ENCODE results near the gene NAP1L4. TPM values are rescaled to one million over a fixed set of nuclear protein-coding genes. Genes with fewer than 3 reads are reported as not detected.

NAP1L4 gene
- total and polyA plus RNA-seq, 2 donors (not counting 1 experiment from before 2014, with no cell fraction given), result 62.1 to 133 TPM

DNA sequence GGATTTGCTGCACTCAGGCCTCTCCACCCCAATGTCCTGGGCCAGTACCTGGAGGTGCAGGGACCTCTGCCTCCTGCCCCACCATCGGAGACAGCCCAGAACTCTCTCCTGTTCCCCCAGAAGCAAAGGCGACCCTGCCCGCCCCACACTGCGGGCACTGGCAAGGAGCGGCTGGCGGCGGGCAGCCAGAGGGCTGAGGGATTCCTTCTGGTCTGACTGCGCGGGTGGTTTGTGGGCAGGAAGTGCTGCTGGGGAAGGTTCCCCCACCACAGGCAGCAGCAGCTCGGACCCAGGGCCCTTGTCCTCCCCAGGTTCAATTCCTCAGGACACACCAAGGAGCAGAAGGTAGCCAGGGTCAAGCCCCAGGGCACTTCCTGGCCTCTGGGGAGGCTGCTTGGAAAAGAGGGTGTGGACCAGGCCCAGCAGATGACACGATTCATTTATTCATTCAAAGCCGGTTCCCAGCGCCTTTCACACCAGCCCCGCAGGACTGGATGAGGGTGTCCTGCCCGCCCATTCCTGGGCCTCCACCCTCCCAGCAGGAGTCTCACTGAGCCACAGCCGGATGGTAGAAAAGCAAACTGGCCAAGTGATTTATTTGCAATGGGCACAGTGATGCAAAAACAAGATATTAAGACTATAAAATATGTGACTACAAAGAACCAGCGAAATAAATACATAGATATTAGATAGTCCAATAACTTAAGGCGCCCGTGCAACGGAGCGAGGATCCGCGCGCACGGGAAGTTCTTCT is 64.1 kb downstream of the NAP1L4 start:
- no peak overlapping the region for H3K9ac ChIP-seq (ENCODE audit: low read length)
- Mint-ChIP-seq H3K27me3 (peaks cover 28% of the 10 kb centered on the region), H3K27ac (no peak overlapping the region), H3K4me3 (peak overlapping the region; percentile 85), H3K9me3 (ENCODE audit: insufficient read depth) (no peaks in the 10 kb centered on the region), H3K4me1 (peaks cover 16% of the 10 kb centered on the region)
- POLR2A ChIA-PET, result no interaction called here
- H3K9me3 ChIP-seq (ENCODE audit: control extremely low read depth in 1 of 3, control insufficient read depth in 2 of 3, insufficient read depth in 1 of 3, low read length in 2 of 3), result peaks cover 0 to 6% (median 0%) of the 10 kb centered on the region in 3 donors
- CTCF ChIA-PET, result interaction anchor here (1.5 to 2.5 kb wide), 2 partner anchors 395 to 625 kb away, joined by 4 to 28 read pairs; no protein-coding TSS in a partner anchor
- peak overlapping the region; percentile 52 for H2AFZ ChIP-seq (ENCODE audit: insufficient read depth, low read depth, low read length, poor library complexity, severe bottlenecking)
- peak overlapping the region in 1 of 5 experiments; percentile 50 for H3K4me3 ChIP-seq (ENCODE audit: control extremely low read depth in 1 of 5, extremely low read depth in 1 of 5, insufficient read depth in 1 of 5, low read depth in 2 of 5, low read length in 4 of 5)
- no peaks in the 10 kb centered on the region for H3K79me2 ChIP-seq (ENCODE audit: control insufficient read depth, insufficient read depth, low read length)
- peaks cover 0 to 57% (median 17%) of the 10 kb centered on the region in 4 experiments for H3K27me3 ChIP-seq (replicated peaks in 1 of 4; ENCODE audit: control extremely low read depth in 1 of 4, control insufficient read depth in 3 of 4, insufficient read depth in 4 of 4, low read length in 3 of 4)
- no peak overlapping the region for H3K27ac ChIP-seq (ENCODE audit: low read length in 2 of 2)
- no peak for DNase-seq
- WGBS (ENCODE audit: insufficient coverage), result 6% methylated on average over 18 of the region's 25 CpGs
- peak overlapping the region; percentile 94 for H3K4me2 ChIP-seq (replicated peaks; ENCODE audit: low read depth, low read length, poor library complexity, severe bottlenecking)
- H3K36me3 ChIP-seq (replicated peaks in 1 of 2; ENCODE audit: control extremely low read depth in 1 of 2, control insufficient read depth in 1 of 2, extremely low read depth in 1 of 2, insufficient read depth in 2 of 2, low read length in 1 of 2), result no peaks in the 10 kb centered on the region
- intact Hi-C loops (cut with micrococcal nuclease), result no loop called here
- peaks cover 5% of the 10 kb centered on the region for H4K20me1 ChIP-seq (ENCODE audit: control insufficient read depth, insufficient read depth, low read length, poor library complexity, severe bottlenecking)
- no peak for ATAC-seq (ENCODE audit: low read depth)
- TF ChIP-seq, protein P1, sequence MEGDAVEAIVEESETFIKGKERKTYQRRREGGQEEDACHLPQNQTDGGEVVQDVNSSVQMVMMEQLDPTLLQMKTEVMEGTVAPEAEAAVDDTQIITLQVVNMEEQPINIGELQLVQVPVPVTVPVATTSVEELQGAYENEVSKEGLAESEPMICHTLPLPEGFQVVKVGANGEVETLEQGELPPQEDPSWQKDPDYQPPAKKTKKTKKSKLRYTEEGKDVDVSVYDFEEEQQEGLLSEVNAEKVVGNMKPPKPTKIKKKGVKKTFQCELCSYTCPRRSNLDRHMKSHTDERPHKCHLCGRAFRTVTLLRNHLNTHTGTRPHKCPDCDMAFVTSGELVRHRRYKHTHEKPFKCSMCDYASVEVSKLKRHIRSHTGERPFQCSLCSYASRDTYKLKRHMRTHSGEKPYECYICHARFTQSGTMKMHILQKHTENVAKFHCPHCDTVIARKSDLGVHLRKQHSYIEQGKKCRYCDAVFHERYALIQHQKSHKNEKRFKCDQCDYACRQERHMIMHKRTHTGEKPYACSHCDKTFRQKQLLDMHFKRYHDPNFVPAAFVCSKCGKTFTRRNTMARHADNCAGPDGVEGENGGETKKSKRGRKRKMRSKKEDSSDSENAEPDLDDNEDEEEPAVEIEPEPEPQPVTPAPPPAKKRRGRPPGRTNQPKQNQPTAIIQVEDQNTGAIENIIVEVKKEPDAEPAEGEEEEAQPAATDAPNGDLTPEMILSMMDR (IDR thresholded peaks at IDR 0.05), result no peak
- TF ChIP-seq EZH2 (IDR thresholded peaks at IDR 0.05; ENCODE audit: borderline replicate concordance, insufficient read depth, low read depth, low read length, poor library complexity, severe bottlenecking), result no peak
- peaks cover 25 to 28% of the 10 kb centered on the region in 2 donors for H3K4me1 ChIP-seq (ENCODE audit: control insufficient read depth in 2 of 2, insufficient read depth in 2 of 2, low read length in 2 of 2)

All from B cell (primary cell).